GM21723 (cell line): ENCODE measurements around the gene NUP85.
A peak's percentile ranks its signal among the peaks of the same experiment; 100 is the strongest.
"Not testable (repeated sequence)": the region's sequence is repeated elsewhere in the genome, so short reads cannot be mapped to it uniquely, and the experiment has no call there.

ENCODE experiments used
- ATAC-seq: cut with Tn5 transposase; IDR thresholded peaks from one replicate; pipeline ENCODE4 v1.9.1; 2021; ENCODE audit warnings: mild to moderate bottlenecking, moderate library complexity; ENCODE audit not compliant: unreplicated experiment

The NUP85 gene, protein sequence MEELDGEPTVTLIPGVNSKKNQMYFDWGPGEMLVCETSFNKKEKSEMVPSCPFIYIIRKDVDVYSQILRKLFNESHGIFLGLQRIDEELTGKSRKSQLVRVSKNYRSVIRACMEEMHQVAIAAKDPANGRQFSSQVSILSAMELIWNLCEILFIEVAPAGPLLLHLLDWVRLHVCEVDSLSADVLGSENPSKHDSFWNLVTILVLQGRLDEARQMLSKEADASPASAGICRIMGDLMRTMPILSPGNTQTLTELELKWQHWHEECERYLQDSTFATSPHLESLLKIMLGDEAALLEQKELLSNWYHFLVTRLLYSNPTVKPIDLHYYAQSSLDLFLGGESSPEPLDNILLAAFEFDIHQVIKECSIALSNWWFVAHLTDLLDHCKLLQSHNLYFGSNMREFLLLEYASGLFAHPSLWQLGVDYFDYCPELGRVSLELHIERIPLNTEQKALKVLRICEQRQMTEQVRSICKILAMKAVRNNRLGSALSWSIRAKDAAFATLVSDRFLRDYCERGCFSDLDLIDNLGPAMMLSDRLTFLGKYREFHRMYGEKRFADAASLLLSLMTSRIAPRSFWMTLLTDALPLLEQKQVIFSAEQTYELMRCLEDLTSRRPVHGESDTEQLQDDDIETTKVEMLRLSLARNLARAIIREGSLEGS

DNA sequence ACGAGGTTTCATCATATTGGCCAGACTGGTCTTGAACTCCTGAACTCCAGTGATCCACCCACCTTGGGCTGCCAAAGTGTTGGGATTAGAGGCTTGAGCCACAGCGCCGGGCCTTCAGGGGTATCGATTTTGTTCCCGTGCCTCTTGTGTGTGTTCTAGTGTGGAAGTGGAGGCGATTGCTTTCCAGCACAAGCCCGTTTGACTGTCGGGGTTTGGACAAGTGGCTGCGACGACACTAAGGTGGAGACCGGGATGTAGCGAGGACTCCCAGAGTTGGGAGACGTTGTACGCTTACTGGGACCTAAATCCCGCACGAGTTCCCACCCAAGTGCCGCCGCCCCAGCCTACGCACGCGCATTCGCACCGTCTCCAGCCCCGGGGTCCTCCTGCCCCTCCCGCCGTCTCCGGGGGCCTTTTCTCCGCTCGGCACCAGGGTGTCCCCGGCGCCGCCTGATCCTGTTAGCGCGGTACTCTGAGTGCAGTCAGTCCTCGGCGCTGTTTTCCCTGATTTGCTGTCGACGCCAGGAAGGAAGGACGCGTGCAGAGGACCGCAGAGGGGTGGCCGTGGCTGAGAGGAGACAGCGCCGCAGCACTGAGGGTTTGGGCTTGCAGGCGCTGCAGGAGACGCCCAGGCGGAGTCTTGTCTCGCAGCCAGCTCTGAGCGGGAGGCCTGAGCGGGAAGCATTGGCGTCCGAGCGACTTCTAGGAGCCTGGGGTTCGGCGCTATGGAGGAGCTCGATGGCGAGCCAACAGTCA lies at the start of gene NUP85:
TSS of gene NUP85 (plus strand) at position 643 of the 756 bp plus-strand sequence. CDS start at position 726, 83 bp downstream.
- ATAC-seq, result peak; percentile 70

DNA sequence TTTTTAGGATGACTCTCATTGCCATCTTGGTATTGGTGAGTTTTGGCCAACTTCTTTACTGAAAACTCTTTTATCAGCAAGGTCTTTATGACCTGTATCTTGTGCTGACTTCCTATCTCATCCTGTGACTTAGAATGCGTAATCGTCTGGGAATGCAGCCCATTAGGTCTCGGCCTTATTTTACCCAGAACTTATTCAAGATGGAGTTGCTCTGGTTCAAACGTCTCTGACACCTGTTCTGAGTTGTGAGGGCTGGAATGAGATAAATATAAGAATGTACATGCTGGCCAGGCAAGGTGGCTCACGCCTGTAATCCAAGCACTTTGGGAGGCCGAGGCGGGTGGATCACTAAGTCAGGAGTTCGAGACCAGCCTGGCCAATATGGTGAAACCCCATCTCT lies 47.0 kb upstream of the NUP85 start:
- not testable (repeated sequence) for ATAC-seq

DNA sequence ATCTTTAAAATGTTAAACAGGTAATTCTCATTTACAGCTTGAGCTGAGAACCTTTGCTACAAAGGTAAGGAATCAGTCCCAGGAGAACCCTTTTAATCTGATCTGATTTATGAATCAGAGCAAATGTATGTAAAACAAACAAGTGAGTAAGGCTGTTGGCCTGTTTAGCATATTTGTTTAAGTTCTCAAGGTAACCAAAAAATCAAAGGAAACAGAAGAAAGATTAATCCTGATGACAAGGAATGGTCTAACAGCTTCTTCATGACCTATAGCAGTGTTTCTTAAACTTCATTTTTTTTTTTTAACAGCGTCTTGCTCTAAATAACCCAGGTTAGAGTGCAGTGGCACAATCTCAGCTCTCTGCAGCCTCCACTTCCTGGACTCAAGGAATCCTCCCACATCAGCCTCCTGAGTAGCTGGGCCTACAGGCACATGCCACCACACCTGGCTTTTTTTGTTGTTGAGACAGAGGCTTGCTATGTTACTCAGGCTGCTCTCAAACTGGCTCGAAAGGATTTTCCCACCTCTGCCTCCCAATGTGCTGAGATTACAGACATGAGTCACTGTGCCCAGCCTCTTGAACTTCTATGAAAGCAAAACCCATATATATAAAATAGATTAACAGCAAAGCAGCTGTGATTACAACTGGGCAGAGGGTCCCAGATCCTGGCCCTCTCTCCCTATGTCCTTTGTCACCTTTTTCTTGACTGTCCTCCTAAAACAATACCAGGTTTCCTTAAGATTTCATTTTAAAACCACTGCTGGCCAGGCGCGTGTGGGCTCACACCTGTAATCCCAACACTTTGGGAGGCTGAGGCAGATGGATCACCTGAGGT lies 46.1 kb upstream of the NUP85 start:
- ATAC-seq, result no peak

DNA sequence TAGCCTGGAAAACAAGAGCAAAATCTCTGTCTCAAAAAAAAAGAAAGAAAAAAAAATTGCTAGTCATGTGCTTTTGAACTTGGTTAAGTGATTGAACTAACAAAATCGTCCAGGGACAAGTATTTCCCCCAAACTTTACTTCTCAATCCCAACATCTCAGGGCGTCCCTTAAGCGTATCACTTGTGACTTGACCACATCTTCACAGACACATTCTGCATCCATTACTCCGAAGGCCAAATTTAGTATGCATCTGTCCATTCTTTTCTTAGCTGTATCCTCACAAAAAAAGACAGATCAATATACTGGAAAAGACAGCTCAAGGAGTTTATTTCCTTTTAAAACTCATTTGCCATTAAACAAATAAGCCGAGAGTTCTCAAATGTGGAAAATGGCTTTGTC lies 45.3 kb upstream of the NUP85 start:
- ATAC-seq, result no peak

DNA sequence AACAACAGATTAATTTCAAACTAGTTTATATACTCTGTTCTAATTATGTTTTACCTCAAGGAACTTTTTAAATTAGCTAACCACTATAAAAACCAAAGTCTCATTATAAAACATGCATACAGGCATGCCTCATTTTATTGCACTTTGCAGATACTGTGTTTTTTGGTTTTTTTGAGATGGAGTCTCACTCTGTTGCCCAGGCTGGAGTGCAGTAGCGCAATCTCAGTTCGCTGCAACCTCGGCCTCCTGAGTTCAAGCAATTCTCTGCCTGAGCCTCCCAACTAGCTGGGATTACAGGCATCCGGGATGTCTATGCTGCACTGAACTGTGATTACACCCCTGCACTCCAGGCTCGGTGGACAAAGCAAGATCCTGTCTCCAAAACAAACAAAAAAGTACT lies 42.4 kb upstream of the NUP85 start:
- no peak for ATAC-seq

DNA sequence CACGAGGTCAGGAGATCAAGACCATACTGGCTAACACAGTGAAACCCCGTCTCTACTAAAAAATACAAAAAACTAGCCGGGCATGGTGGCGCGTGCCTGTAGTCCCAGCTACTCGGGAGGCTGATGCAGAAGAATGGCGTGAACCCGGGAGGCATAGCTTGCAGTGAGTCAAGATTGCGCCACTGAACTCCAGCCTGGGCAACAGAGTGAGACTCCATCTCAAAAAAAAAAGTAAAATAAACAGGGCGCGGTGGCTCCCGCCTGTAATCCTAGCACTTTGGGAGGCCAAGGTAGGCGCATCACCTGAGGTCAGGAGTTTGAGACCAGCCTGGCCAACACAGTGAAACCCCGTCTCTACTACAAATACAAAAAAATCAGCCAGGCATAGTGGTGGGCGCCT lies 40.9 kb upstream of the NUP85 start:
- not testable (repeated sequence) for ATAC-seq

DNA sequence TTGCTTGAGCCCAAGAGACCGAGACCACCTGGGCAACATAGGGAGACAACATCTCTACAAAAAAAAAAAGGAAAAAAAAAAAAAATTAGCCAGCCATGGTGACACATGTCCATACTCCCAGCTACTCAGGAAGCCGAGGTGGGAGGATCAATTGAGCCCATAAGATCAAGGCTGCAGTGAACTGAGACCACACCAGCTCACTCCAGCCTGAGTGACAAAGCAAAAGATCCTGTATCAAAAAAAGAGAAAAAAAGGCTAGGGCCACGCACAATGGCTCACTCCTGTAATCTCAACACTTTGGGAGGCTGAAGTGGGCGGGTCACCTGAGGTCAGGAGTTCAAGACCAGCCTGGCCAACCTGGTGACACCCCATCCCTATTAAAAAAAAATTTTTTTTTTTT lies 36.5 kb upstream of the NUP85 start:
- no peak for ATAC-seq

DNA sequence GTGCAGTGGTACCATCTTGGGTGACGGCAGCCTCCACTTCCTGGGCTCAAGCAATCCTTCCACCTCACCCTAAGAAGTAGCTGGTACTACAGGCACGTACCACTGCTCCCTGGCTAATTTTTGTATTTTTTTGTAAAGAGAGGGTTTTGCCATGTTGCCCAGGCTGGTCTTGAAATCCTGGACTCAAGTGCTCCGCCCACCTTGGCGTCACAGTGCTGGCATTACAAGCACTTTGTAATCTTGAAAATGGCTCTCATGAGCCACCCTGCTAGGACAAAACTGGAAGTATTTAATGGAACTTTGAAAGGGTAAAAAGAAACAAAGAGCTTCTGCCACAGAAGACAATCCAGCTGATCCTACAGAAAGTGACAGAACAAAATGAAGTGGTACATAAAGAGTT lies 32.0 kb upstream of the NUP85 start:
- ATAC-seq, result no peak

DNA sequence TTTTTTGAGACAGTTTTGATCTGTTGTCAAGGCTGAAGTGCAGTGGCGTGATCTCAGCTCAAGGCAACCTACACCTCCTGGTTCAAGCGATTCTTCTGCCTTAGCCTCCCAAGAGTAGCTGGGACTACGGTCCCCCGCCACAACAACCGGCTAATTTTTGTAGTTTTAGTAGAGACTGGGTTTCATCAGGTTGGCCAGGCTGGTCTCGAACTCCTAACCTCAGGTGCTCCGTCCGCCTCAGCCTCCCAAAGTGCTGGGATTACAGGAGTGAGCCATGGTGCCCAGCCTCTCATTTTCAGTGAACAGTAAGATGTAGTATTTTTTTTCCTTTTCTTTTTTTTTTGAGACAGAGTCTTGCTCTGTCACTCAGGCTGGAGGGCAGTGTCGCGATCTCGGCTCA lies 30.5 kb upstream of the NUP85 start:
- ATAC-seq, result no peak

DNA sequence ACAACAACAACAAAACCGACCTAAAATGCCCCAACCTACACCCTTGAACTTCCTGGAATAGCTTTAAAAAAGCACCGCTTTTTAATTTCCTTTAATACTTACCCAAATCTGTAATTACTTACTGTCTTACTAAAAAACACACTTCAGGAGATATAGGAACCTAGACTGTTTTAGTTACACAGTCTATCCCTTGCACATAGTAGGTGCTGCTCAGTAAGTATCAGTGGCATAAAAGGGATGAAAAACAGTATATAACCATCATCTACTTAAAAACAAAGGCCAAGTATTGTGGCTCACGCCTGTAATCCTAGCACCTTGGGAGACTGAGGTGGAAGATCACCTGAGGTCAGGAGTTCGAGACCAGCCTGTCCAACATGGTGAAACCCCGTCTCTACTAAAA lies 28.9 kb upstream of the NUP85 start:
- no peak for ATAC-seq

DNA sequence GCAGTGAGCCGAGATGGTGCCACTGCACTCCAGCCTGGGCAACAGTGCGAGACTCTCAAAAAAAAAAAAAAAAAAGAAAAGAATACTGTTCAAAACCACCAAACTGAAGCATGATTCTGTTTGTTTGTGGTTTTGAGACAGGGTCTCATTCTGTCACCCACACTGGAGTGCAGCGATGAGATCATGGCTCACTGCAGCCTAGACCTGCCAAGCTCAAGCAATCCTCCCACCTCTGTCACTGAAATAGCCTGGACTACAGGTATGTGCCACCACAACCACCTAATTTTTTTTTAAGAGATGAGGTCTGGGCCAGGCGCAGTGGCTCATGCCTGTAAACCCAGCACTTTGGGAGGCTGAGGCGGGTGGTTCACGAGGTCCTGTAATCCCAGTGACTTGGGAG lies 27.0 kb upstream of the NUP85 start:
- ATAC-seq, result no peak

DNA sequence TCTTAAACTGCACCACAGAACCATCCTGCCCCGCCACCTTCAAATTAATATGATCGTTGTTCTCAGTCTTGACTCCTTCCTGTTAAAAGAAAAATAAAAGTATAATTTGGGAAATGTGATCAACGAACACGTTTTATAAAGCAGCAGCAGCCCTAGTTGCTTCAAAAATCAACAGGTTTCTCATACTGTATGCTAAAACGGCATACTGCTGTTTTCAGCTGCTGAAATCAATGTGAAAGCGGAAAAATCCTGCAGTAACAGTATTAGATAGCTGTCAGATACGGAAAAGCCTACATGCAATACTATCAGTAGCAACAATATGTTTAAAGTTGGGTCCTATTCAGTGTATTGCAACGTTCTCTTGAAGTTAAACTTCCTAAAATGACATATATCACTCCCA lies 24.4 kb upstream of the NUP85 start:
- no peak for ATAC-seq

DNA sequence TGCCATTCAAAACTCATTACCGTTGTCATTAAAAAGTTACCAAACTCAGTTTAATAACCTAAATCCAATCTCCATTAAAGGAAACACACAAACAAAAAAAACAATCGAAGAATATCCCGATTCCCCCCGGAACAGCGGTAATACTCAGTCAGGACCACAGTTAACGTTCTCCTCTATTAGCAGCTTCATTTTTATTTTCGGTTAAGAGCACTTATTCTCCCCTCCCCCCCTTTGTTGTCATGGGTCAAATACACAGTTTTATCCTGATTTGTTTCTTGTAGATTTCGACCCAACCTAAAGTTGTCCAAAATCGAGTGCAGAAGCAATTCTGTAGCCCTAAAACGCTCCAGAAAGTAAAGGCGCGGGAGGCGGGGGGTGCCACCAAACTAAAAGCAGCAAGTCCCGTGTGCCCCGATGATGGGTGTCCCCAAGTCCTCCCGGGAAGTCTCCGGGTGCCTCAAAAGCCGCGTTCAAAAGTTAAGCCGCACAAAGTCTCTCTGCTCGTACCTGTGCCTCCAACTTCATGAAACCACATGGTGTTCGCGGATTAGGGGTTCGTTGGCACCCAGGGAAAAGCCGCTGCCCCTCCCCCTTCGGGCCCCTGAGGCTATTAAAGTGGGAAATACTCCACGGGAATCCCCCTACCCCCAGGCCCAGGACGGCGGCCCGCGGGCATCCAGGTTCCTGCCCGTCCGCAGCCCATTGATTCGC lies 23.7 kb upstream of the NUP85 start:
- no peak for ATAC-seq

DNA sequence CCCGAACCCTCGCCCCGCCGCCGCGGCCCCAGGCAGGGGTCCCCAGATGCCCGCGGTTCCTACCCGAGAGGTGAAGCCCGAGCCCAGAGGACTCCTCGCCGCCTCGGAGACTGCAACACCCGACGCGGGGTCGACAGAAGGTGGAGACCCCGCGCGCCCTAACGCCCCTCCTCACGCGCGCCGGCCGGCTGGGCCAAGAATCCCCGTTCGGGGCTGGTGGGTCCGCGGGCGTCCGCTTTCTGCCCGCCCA lies 23.2 kb upstream of the NUP85 start:
- ATAC-seq, result peak; percentile 8

DNA sequence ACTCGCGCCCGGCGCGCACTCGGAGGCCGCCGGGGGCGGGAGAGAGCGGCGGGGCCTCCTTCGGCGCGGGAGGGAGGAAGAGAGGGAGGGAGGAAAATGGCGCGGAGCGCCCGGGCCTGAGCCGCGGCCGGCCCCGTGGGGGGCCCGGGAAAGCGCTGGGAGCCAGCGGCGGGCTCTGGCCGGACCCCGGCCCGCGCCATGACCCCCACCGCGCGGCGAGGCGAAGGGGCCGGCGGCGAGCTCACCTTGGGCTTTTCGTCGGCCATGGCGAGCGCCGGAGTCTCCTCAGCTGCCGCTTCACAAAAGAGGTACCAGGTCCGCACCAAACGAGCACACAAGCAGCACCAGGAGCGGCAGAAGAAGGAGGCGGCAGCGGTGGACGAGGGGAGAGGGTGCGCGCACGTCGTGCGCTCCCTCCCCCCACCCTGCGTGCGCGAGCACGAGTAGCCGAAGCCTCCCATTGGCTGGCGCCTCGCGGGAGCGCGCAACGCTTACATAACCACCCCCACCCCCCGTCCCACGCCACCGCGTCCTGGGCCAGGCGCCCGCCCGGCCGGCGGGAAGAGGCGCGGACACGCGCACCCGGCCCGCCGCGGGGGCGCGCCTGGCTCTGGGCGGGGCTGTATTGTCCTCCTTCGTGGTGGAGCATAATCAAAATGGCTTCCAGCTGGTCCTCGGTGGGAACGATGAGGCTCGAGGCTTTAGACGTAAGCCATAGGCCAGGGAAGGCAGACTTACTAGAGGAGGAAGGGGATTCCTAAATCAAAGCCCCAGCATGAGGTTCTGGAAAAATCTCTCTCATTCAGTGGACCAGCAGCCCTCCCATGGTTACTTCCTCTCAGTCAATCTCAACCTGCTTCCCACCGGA lies 22.7 kb upstream of the NUP85 start, which contains the start of gene SUMO2:
TSS of gene SUMO2 (minus strand) at position 391 of the 868 bp plus-strand sequence. CDS start at position 266, 125 bp downstream.
- peak; percentile 71 for ATAC-seq

DNA sequence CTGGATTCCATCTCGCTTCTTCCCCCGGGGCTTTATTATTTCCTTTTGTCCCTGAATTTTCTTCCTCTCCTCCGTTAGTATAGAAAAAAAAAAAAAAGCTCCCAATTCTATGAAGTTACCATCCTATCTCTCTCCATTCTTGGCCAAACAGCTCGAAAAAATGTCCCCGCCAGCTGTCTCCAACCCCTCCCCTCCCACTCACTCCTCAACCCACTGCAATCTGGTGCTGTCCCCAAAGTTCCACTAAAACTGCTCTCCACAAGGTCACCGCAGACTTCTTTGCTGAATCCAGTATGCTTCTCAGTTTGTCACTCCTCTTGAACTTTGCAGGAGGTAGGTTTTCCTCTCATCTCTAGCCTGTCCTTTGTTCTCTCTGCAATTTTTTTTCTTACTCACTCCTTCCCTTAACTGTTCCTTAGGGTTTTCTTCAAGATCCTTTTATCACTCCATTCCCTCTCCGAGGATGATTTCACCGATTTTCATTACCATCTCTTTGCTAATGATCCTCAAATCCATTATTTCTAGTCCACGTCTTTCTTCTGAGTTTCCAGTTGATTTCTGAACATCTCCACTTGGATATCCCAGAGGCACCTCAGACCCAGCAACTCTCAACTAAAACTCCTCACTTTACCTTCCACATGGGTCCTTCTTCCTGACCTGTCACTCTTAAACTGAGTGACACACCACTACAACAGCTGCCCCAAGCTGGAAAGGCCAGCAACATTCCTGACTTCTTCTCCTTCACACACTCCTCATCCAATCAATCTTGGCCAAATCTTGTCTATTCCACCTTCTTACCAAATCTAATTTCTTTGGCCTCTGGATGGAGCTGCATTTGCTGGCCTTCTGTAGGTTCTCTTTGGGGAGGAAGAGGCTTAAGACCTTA lies 21.2 kb upstream of the NUP85 start:
- ATAC-seq, result no peak

DNA sequence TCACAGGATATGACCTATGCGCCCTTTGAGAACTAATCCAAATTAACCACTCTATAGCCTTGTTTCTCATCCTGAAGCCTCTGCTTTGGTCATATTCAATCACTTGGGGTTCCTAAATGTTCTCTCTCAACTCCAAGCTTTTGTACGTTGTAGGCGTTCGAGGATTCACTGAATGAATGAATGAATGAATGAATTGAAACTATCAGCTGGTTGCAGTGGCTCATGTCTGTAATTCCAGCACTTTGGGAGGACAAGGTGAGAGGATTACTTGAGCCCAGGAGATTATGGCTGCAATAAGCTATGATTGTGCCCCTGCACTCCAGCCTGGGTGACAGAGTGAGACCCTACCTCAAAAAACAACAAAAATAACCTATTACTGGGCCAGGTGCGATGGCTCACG lies 16.9 kb upstream of the NUP85 start:
- no peak for ATAC-seq

DNA sequence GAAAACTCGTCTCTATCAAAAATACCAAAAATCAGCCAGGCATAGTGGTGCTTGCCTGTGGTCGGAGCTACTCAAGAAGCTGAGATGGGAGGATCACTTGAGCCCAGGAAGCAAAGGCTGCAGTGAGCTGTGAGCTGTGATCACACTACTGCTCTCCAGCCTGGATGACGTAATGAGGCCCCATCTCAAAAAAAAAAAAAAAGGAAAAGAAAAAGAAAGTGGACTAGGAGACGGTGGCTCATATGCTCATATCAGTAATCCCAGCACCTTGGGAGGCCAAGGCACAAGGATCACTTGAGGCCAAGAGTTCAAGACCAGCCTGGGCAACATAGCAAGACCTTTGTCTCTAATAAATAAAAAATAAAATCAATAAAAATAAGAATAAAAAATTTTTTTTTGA lies 13.9 kb upstream of the NUP85 start:
- ATAC-seq, result no peak
